IPS-18c (cell line): ENCODE measurements around the gene ERCC2.
"Not testable (repeated sequence)": the region's sequence is repeated elsewhere in the genome, so short reads cannot be mapped to it uniquely, and the experiment has no call there.

Experiments used
- H3K4me3 ChIP-seq: 2 replicates; pipeline ENCODE4 v1.7.0; 2013; ENCODE audit warnings: low read depth, mild to moderate bottlenecking, low read length, moderate library complexity; ENCODE audit not compliant: insufficient read depth
- H3K9me3 ChIP-seq: one replicate; pipeline ENCODE4 v1.6.1; 2013; ENCODE audit warnings: mild to moderate bottlenecking, low read length, moderate library complexity; ENCODE audit not compliant: control insufficient read depth, insufficient read depth

Gene ERCC2

GRCh38 chr19:45348367-45349125 lies 21.8 kb downstream of the ERCC2 start:
- no peaks in the 10 kb centered on the region for H3K9me3 ChIP-seq
- H3K4me3 ChIP-seq = no peak overlapping the region

GRCh38 chr19:45347570-45348366 lies 22.6 kb downstream of the ERCC2 start:
- no peaks in the 10 kb centered on the region for H3K9me3 ChIP-seq
- H3K4me3 ChIP-seq = no peak overlapping the region

- Histone ChIP-seq H3K9me3 (no peaks in the 10 kb centered on the region), H3K4me3 (no peak overlapping the region)
Observed at GRCh38 chr19:45346449-45346848, 23.9 kb downstream of the ERCC2 start.

- H3K9me3 ChIP-seq = no peaks in the 10 kb centered on the region
- H3K4me3 ChIP-seq = no peak overlapping the region
Observed at GRCh38 chr19:45345506-45345860, 24.9 kb downstream of the ERCC2 start.

GRCh38 chr19:45344621-45345505 lies 25.5 kb downstream of the ERCC2 start:
- H3K9me3 ChIP-seq = no peaks in the 10 kb centered on the region
- no peak overlapping the region for H3K4me3 ChIP-seq

GRCh38 chr19:45342911-45343310 lies 27.5 kb downstream of the ERCC2 start:
- H3K4me3 ChIP-seq = no peak overlapping the region
- H3K9me3 ChIP-seq = no peaks in the 10 kb centered on the region

- peak overlapping the region; percentile 66 for H3K4me3 ChIP-seq
Observed at GRCh38 chr19:45340899-45341453, 29.4 kb downstream of the ERCC2 start.

GRCh38 chr19:45340232-45340898 lies 30.0 kb downstream of the ERCC2 start, which contains the start of gene KLC3:
Gene KLC3 (plus strand): TSS chr19:45340750. CDS start chr19:45345542, 4,792 bp downstream.
- peak within 1 kb of the TSS; percentile 66 for H3K4me3 ChIP-seq
- no peaks in the 10 kb centered on the region for H3K9me3 ChIP-seq

More at GRCh38 chr19:45340899-45341453, 29.4 kb downstream of the ERCC2 start:
- H3K9me3 ChIP-seq = no peaks in the 10 kb centered on the region

GRCh38 chr19:45339629-45340028 lies 30.7 kb downstream of the ERCC2 start:
- Histone ChIP-seq H3K9me3 (no peaks in the 10 kb centered on the region), H3K4me3 (no peak overlapping the region)

- Histone ChIP-seq H3K9me3 (no peaks in the 10 kb centered on the region), H3K4me3 (no peak overlapping the region)
Observed at GRCh38 chr19:45336696-45337251, 33.6 kb downstream of the ERCC2 start.

GRCh38 chr19:45334881-45335280 lies 35.5 kb downstream of the ERCC2 start:
- H3K9me3 ChIP-seq, H3K4me3 ChIP-seq: not testable (repeated sequence)

- no peaks in the 10 kb centered on the region for H3K9me3 ChIP-seq
- no peak overlapping the region for H3K4me3 ChIP-seq
Observed at GRCh38 chr19:45333609-45334303, 36.6 kb downstream of the ERCC2 start.

GRCh38 chr19:45331411-45331810 lies 39.0 kb downstream of the ERCC2 start:
- Histone ChIP-seq H3K9me3 (no peaks in the 10 kb centered on the region), H3K4me3 (no peak overlapping the region)

GRCh38 chr19:45327404-45328143 lies 42.8 kb downstream of the ERCC2 start:
- Histone ChIP-seq H3K4me3 (no peak overlapping the region), H3K9me3 (no peaks in the 10 kb centered on the region)

GRCh38 chr19:45324349-45324907 lies 45.9 kb downstream of the ERCC2 start:
- Histone ChIP-seq H3K9me3 (peaks cover under 1% of the 10 kb centered on the region), H3K4me3 (no peak overlapping the region)
